Activated effector memory CD4-positive, alpha-beta T cell treated with Interleukin-2 at 50 U/mL for 16 hours (primary cell): Measurements from ENCODE around the gene MS4A10.
A peak's percentile ranks its signal among the peaks of the same experiment; 100 is the strongest.

ENCODE experiments used
- DNase-seq: peaks from one replicate; pipeline ENCODE4 v3.0.0-alpha.2; 2020

MS4A10 gene

DNA sequence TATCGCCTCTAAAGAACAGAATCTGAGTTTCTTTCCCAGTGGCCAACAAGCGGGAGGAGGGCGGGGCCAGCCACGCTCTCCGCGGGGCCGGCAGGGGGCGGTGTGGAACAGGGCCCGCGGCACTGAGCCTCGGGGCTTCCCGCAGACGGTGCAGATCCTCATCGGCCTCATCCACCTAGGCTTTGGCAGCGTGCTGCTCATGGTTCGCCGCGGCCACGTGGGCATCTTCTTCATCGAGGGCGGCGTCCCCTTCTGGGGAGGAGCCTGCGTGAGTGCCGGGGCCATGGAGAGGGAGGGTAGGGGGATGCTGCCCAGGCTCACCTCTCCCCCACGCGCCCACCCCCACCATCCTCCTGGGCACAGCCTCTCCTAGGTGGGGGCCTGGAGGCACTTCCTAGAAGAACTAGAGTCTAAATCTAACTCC lies 17.7 kb upstream of the MS4A10 start:
- DNase-seq: no peak

GRCh38 chr11:60768202-60768601 lies 16.9 kb upstream of the MS4A10 start:
- DNase-seq: no peak

GRCh38 chr11:60769273-60769672 lies 15.9 kb upstream of the MS4A10 start:
- no peak for DNase-seq

- no peak for DNase-seq
Measured at GRCh38 chr11:60769811-60770210, 15.3 kb upstream of the MS4A10 start.

DNA sequence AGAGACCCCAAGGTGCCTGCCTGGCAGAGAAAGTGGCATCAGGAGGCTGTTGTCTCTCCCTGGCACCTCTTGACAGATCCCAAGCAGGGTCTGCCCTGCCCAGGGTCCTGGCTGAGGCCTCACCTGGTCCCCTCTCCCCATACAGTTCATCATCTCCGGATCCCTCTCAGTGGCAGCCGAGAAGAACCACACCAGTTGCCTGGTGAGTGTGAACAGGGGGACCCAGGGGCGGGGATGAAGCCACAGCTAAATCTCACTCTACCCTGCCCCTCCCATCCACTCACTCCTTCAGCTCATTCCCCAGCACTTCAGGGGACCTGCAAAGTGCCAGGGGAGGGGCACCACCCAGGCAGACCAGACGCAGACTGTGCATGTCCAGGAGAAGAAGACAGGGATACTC lies 14.0 kb upstream of the MS4A10 start:
- DNase-seq: no peak

DNA sequence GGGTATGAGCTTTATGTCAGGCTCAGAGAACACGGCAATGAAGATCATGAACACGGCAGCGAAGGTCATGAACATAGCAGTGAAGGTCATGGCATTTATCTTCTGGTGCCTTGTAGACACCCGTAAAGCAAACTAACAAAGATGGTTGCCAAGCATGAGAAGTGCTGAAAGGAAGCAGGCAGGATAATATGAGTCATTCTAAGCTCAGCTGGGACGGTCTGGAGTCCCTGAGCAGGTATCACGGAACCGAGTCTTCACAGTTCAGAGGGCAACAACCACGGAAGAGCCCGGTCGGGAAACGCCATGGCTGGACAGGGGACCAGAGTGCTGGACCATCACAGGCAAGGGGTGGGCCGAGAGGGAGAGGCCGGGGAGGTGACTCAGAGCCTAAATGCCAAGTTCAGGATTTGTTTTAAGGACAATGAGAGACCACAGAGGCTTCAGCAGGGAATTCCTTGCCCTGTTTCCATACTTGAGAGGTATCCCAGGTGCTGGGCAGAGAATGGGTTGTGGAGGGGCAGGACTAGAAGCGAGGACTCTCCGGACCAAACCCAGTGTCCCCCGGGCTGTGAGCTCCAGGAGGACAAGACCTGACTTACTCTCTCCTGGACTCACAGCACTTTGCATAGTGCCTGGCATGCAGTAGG lies 13.1 kb upstream of the MS4A10 start:
- DNase-seq: no peak

- DNase-seq: no peak
Measured at GRCh38 chr11:60772666-60773065, 12.5 kb upstream of the MS4A10 start.

DNA sequence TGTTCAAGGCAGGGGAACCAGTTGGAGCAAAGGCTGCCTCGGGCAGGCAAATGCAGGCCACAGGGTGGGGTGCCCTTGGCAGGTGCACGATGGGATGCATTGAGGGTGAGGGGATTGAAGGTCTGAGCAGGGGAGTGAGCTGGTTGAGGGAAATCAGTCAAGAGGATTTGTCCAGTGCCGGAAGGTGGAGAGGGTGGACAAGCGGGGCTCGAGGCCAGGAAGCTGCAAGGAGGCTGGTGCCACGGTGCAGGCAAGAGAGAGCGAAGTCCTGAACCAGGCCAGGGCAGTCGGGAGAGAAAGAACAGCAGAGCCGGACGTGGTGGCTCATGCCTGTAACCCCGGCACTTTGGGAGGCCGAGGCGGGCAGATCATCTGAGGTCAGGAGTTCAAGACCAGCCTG lies 10.4 kb upstream of the MS4A10 start:
- DNase-seq: no peak

DNA sequence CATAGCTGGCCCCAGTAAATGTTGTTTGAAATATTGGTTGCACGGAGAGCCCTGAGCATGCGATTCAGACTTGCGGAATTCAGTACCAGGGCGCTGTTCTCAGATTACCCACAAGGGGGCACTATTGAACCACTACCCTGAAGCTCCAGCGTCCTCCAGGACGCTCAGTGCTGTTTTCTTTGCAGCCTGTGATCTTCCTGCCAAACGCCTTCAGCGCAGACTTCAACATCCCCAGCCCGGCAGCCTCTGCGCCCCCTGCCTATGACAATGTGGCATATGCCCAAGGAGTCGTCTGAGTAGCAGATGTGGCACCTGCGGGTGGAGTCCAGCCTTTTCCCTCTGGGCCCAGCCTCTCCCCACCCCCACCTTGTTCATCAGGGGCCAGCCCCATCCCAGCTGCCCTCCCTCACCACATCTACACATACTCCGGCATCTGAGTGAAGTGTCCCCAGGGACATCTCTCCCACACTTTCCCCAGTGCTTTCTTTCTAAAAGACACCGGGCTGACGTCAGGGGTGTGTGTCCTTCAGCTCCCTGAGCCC lies 9.6 kb upstream of the MS4A10 start:
- peak; percentile 61 for DNase-seq

DNA sequence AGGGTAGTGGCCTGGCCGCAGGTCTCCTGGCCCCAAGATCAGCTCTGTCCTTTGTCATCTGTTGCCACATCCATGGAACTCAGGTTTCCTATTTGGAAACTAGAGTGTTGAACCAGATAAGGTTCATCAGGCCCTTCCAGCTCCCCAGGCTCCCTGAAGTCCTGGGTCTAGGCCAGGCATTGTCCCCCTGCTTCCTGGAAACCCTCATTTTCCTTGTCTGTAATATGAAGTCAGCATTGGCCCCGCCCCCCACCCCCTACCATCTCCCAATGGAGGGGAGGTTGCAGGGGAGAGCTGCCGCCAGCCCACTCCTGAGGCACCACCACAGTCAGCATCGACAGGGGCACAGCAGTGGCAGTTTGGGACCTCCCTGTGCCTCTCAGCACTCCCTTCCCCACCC lies 9.0 kb upstream of the MS4A10 start:
- no peak for DNase-seq

DNA sequence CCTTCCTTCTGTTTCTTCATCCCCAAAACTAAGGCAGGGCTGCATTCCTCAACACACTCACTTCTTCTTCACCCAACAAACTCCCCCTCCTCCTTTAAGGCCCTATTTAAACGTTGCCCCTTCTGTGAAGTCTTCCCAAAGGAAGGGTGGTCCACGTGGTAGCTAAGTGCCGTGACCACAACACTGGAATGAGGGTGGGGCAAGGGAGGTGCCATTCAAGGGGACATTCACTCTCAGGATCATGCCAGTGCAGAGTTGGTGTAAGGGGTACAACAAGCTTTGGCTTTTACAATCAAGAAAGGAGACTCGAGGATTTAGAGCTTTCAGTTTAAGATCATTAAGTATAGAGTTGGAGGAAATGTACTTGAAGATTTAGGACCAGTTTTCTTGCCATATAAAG lies 8.0 kb upstream of the MS4A10 start:
- no peak for DNase-seq

DNA sequence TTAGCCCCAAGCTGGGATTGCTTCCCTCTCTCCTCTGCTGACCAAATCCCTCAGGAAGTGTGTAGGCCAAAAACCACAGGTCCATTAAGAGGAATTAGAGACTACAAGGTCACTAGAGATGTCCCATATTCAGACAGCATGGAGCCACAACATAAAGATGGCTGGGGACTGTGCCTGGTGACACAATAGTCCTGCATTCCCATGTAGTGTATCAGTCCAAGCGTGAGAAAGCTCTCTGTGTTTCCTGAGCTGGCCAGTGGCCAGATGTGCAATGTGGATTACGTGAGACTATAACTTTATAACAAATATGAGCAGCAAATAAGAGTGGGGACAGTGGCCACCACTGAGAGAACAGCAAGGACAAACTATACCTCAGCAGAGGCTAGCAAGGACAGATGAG lies 7.6 kb upstream of the MS4A10 start:
- DNase-seq: no peak

- DNase-seq: no peak
Measured at GRCh38 chr11:60780065-60780464, 5.1 kb upstream of the MS4A10 start.

DNA sequence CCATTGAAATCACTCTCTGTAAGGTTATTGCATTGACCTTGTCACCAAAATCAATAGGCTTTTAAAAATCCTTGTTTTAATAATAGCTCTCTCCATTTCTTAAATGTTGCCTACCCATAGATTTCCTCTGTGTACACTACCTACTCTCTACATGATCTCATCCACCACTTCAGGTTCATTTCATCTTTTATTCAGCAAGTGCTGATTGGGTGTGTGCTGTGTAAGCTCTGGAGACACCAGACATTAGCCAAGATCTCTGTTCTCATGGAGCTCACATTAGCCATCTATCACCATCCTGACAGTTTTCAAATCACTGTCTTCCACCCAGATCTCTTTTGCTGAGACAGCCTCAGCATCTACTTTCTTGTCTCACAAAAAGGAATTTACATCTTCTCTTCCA lies 4.4 kb upstream of the MS4A10 start:
- no peak for DNase-seq

- DNase-seq: no peak
Measured at GRCh38 chr11:60781286-60781980, 3.7 kb upstream of the MS4A10 start.

GRCh38 chr11:60781981-60782316 lies 3.2 kb upstream of the MS4A10 start:
- no peak for DNase-seq

GRCh38 chr11:60782393-60783140 lies 2.6 kb upstream of the MS4A10 start:
- no peak for DNase-seq

GRCh38 chr11:60783141-60783484 lies 2.0 kb upstream of the MS4A10 start:
- no peak for DNase-seq

DNA sequence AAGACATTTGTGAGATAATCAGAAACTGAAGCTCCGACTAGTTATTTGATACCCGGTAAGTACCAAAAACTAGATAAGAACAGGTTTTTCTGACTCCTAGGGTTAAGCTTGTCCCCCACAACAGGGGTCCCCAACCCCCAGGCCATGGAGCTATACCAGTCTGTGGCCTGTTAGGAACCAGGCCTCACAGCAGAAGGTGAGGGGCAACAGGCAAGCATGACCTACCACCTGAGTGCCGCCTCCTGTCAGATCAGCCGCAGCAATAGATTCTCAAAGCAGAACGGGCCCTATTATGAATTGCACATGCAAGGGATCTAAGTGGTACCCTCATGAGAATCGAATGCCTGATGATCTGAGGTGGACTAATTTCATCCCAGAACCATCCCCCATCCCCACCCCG lies 1.2 kb upstream of the MS4A10 start:
- no peak for DNase-seq

GRCh38 chr11:60785806-60786361 lies 751 bp downstream of the MS4A10 start:
- no peak for DNase-seq

DNA sequence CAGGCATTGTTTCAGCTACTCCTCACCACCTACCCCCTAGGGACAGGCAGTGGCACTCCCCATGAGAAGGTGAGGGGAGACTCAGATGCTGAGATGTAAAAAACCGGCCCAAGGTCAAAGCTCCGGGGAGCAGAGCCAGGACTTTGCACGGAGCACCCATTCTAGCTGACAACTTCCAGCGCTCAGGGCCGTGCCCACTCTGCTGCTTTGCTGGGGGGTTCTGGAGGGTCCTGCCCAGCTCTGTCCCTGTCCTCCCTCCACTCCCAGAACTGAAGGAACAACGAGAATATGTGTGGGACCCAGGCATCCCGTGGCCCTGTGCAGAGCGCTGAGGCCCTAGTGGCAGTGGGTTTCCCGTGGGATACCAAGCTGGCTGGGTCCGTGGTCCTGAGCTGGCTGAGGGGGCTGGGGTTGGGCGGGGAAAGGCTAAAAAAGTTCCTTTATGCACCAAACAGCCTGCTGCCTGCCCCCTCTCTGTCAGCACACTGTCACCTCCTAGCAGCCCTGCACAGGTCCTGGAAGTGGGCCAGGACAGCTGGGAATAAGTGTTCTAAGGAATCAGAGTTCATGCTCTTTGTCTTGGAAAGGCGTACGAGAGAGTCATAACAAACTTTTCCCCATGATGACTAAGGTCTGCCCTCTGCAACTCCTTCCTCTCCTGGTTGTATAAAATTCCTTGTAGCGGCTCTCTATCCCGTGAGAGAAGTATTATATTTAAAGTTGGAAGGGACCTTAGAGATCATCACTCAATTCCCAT lies 1.9 kb downstream of the MS4A10 start:
- no peak for DNase-seq

DNA sequence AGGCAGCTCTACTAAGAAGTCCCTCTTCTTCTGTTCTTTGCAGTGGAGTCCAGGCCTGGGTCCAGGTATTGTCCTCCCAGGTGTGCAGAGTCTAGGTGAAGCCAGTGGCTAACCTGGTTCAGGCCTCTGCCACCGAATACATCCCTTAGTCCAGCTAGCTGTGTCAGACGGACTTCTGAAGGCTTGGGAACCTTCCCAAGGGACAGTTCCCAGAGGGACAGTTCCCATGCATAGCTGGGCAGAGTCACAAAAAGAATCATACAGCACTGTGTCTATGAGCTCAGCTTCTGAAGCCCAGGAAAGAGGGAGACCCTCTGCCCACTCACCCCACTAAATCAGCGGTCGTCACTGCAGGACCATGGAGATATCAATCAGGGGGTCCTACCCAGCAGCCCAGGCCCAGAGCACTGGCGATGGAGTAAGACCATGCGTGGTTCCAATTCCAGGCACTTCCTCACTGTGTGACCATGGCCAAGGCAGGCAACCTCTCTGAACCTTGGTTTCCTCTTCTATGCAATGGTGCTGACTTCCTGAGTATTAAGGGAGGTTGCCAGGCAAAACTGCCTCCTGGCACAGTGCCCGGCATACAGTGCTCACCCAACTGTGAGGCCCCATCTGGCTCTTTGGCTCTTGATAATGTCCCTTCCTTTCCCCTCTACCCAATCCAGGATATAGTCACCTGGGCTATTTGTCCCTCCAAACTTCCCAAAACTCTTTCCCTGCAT lies 3.4 kb downstream of the MS4A10 start:
- DNase-seq: no peak
